ENCODE results near the gene PPP1R37.

- TF ChIP-seq CTCF (IDR thresholded peaks at IDR 0.05; ENCODE audit: poor library complexity, severe bottlenecking), result no peak
- no peak for TF ChIP-seq POLR2AphosphoS5 (IDR thresholded peaks at IDR 0.05)
- no peak for TF ChIP-seq EZH2 (IDR thresholded peaks at IDR 0.05; ENCODE audit: borderline replicate concordance, insufficient read depth, low read length, poor library complexity, severe bottlenecking)
- TF ChIP-seq TAF1 (IDR thresholded peaks at IDR 0.05; ENCODE audit: low read depth), result no peak
Observed at GRCh38 chr19:45097776-45098520, 5.0 kb downstream of the PPP1R37 start.
